Right cardiac atrium (tissue), 5 donors: ENCODE measurements around the gene SH3BP4. TPM values are rescaled to one million over a fixed set of nuclear protein-coding genes. Genes with fewer than 3 reads are reported as not detected.

Experiments used
- ATAC-seq, 2 donors: fragments of 200-7000 bp; cut with Tn5 transposase; one replicate each; pipeline versions ENCODE4 v1.8.0 to v1.9.1; 2020; ENCODE audit warnings: moderate library complexity in 2 of 2, mild to moderate bottlenecking in 1 of 2
- DNase-seq, 3 donors: peaks; one replicate each; pipeline ENCODE4 v3.0.0-alpha.2; 2020
- H3K27ac ChIP-seq: one replicate; pipeline ENCODE4 v1.5.1; 2013; ENCODE audit warnings: mild to moderate bottlenecking, low read length, control low read depth, moderate library complexity
- H3K27me3 ChIP-seq: one replicate; pipeline ENCODE4 v1.6.1; 2013; ENCODE audit not compliant: control insufficient read depth, insufficient read depth
- H3K4me1 ChIP-seq: one replicate; pipeline ENCODE4 v1.6.1; 2013; ENCODE audit warnings: low read length; ENCODE audit not compliant: control insufficient read depth, insufficient read depth
- H3K4me3 ChIP-seq: one replicate; pipeline ENCODE4 v1.5.1; 2013; ENCODE audit warnings: low read length, control low read depth
- H3K9me3 ChIP-seq: one replicate; pipeline ENCODE4 v1.6.1; 2013; ENCODE audit warnings: low read length; ENCODE audit not compliant: control insufficient read depth
- WGBS: extraction: QIAGEN DNeasy Blood & Tissue Kit; methylation state at CpG from one replicate; pipeline ENCODE4 v1.1.7; 2013; 5-methylcytosine and 5-hydroxymethylcytosine counted together
- intact Hi-C, 4 donors: fragments of 100-400 bp; cut with DNase I; formaldehyde crosslinking; loops; one replicate each; pipeline versions ENCODE4 v1.11.0 to v1.14.0; 2022 to 2023
- polyA plus RNA-seq: library from polyadenylated mRNA; stranded (reverse); fragments of 200-250 nt; gene quantifications from one replicate; pipeline ENCODE4 v1.2.3, GENCODE V29; 2013
- total RNA-seq, 4 donors: library from RNA; stranded (reverse); fragmentation: NEBNext Ultra II Directional; extraction: Animal tissue kit (Norgen Biotek cat#: 25700); gene quantifications; one replicate each; pipeline ENCODE4 v1.2.1, GENCODE V29; 2021
- donor health status: healthy with polysubstance abuse.
- donor health status: DM: no; HTN: yes; CAD: no.
- donor health status: DM: no; HTN: no; CAD: no.
- donor health status: DM: no; HTN: yes; CAD: no; lungs with severe emphysema.
- donor health status: DM: yes; HTN: yes; CAD: no.

The SH3BP4 gene
- total and polyA plus RNA-seq, 5 donors = 12.3 to 32.0 (median 19.9) TPM

- no peak overlapping the region for H3K4me3 ChIP-seq
- WGBS = 88% methylated on average over 11 of the region's 11 CpGs
- no peak for DNase-seq
- no peak overlapping the region for H3K27ac ChIP-seq
- H3K9me3 ChIP-seq = no peaks in the 10 kb centered on the region
- H3K4me1 ChIP-seq = peaks cover 17% of the 10 kb centered on the region
- H3K27me3 ChIP-seq = no peaks in the 10 kb centered on the region
- intact Hi-C loops = no loop called here
- no peak for ATAC-seq
Observed at GRCh38 chr2:234993541-234993981, 41.7 kb downstream of the SH3BP4 start.

DNA sequence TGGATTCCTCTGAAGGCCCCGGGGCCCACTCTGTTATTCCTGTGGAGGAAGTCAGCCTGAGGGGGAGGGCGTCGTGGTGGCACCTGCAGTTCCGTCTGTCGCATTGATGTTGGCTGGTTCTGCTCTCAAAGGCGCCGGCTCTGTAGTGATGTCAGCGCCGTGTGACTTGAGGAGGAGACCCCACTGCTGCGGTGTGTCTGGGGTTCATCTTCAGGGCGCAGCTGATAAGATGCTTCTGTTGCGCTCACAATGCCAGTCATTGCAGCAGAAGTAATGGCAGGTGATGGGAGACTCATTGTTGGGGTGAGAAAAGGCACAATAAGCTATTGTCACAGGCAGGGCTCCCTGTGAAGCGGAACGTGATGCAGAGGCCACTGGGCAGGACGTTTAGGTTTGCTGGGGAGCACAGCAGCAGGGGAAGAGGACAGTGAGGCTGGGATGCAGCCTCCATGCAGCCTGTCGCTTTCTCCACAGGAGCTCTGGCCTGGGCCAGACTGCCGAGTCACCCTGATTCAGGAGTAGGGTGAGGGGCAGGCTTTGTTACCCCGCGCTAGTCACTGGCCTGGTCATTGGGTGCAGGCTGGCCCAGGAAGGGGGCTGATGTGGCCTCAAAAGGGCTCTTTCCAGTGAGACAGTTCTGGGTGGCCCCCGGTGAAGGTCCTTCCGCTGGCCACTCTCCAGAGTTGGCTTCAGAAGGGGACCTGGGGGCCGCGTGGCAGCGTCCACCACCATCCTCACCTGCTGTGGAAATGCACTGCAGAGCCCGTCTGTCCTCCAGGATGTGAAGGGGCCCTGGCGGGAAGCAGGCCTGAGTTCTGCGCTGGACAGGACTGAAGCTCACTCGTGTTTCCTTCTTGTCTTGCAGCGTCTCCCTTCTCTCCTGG lies 42.9 kb downstream of the SH3BP4 start:
- Histone ChIP-seq H3K27ac (no peak overlapping the region), H3K4me1 (peaks cover 14% of the 10 kb centered on the region), H3K27me3 (no peaks in the 10 kb centered on the region), H3K9me3 (no peaks in the 10 kb centered on the region), H3K4me3 (no peak overlapping the region)
- ATAC-seq (no peak), DNase-seq (no peak)
- WGBS = 86% methylated on average over 29 of the region's 29 CpGs
- intact Hi-C loops = no loop called here

- no peaks in the 10 kb centered on the region for H3K27me3 ChIP-seq
- H3K27ac ChIP-seq = no peak overlapping the region
- WGBS = 83% methylated on average over 24 of the region's 24 CpGs
- peaks cover 14% of the 10 kb centered on the region for H3K4me1 ChIP-seq
- H3K4me3 ChIP-seq = no peak overlapping the region
- no peak for ATAC-seq
- intact Hi-C loops = no loop called here
- H3K9me3 ChIP-seq = no peaks in the 10 kb centered on the region
- no peak for DNase-seq
Observed at GRCh38 chr2:234995332-234996068, 43.7 kb downstream of the SH3BP4 start.

DNA sequence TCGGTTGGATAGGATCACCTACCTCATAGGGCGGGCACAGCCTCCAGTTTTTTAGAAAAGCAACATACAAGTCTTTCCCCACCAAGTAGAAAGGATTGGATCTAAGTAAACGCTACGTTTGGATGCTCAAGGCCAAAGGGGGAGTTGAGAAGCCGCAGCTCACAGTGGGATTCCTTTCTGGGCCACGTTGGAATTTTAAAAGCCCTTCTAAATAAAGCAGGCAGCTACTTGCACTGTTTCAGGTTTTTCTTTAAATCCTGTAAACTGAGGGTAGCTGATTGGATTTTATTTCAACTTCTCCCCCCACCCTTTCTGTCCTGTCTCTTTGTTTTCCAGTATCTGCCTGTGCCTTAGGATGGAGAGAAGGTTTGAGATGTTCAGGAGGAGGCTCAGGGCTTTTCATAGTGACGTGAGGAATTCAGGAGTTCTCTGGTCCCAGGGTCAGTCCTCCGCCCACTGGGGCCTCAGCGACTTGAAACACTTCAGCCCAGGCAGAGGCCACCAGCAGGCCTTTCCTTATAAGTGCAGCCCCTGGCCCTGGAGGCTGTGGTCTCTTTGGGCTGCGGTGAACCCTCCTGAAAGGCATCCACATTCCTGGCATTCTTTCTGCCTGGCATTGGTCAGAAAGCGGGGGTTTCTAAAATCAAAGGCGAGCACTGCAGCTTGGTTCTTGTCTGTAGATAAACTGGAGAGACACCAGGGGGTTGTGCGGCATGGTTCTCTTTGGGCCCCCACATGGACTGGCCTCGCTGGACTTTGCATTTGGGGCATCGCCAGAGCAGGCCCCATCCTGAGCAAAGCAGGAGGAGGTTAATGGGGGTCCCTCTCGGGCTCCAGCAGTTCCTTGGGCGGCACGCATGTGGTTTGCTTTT lies 44.5 kb downstream of the SH3BP4 start:
- intact Hi-C loops = no loop called here
- H3K9me3 ChIP-seq = no peaks in the 10 kb centered on the region
- H3K27ac ChIP-seq = no peak overlapping the region
- peaks cover 19% of the 10 kb centered on the region for H3K4me1 ChIP-seq
- ATAC-seq (no peak), DNase-seq (peak in 1 of 3 donors; percentile 55)
- no peaks in the 10 kb centered on the region for H3K27me3 ChIP-seq
- no peak overlapping the region for H3K4me3 ChIP-seq
- WGBS = 71% methylated on average over 18 of the region's 18 CpGs

- Histone ChIP-seq H3K9me3 (no peaks in the 10 kb centered on the region), H3K27me3 (no peaks in the 10 kb centered on the region), H3K27ac (no peak overlapping the region), H3K4me1 (peaks cover 16% of the 10 kb centered on the region), H3K4me3 (no peak overlapping the region)
- DNase-seq = peak in 1 of 3 donors; percentile 43
- 79% methylated on average over 13 of the region's 13 CpGs for WGBS
- intact Hi-C loops = no loop called here
- no peak for ATAC-seq
Observed at GRCh38 chr2:234996941-234997270, 45.1 kb downstream of the SH3BP4 start.

DNA sequence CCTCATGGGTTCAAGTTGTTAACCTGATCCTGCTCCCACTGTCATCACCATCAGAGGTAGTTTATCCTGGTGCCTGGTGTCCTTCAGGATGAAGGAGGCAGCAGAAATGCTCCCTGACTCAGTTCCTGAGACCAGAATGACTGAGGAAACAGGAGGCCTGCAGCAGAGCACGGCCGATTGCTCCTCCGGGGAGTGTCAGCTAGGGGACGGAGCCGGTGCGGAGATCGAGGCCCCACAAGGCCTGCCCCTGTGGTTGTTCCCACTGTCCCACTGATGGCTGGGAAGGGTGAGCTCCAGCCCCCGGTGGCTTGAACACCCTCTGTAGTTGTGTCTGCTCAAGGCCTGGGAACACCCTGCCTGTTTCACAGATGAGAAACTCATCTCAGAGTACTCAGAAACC lies 45.6 kb downstream of the SH3BP4 start:
- no peaks in the 10 kb centered on the region for H3K9me3 ChIP-seq
- intact Hi-C loops = no loop called here
- H3K27ac ChIP-seq = no peak overlapping the region
- peak in 1 of 3 donors; percentile 45 for DNase-seq
- H3K4me3 ChIP-seq = no peak overlapping the region
- 85% methylated on average over 8 of the region's 8 CpGs for WGBS
- ATAC-seq = no peak
- no peaks in the 10 kb centered on the region for H3K27me3 ChIP-seq
- peaks cover 11% of the 10 kb centered on the region for H3K4me1 ChIP-seq

DNA sequence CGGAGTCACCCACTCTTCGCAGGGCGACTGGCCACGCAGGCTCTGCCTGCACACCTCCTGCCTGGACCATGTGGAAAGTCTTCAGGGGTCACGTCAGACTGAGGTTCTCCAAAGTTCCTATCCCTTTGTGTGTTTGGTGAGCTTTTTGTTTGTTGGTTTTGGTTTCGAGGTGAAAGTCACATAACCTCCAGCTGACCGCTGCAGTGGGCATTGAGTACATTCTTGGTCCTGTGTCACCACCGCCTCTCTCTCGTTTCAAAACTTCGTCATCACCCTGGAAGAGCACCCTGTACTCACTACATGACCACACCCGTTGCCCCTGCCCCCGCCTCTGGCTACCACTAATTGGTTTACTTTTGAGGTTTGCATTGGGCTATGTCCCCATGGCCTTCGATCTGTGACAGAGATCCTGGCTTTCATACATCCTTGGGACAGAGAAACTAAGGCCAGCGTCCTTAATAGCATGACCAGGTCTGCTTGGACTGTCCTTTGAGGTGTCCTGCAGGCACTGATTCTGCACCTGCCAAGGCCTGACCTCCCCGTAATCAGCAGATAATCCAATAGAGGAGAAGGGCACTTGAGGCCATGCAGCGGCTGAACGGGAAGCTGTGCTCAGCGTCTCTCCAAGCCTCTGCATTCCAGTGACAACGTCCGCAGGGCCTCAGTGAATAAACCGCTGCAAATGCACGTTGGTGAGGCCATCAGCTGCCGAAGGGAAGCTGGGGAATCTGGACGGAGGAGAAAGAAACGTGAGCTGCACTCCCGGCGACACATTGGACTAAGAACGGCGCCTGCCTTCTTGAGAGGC lies 46.8 kb downstream of the SH3BP4 start:
- DNase-seq (peak in 1 of 3 donors; percentile 51), ATAC-seq (no peak)
- Histone ChIP-seq H3K4me1 (peaks cover 10% of the 10 kb centered on the region), H3K4me3 (no peak overlapping the region), H3K27ac (no peak overlapping the region), H3K9me3 (no peaks in the 10 kb centered on the region), H3K27me3 (no peaks in the 10 kb centered on the region)
- 76% methylated on average over 29 of the region's 29 CpGs for WGBS
- intact Hi-C loops = no loop called here

DNA sequence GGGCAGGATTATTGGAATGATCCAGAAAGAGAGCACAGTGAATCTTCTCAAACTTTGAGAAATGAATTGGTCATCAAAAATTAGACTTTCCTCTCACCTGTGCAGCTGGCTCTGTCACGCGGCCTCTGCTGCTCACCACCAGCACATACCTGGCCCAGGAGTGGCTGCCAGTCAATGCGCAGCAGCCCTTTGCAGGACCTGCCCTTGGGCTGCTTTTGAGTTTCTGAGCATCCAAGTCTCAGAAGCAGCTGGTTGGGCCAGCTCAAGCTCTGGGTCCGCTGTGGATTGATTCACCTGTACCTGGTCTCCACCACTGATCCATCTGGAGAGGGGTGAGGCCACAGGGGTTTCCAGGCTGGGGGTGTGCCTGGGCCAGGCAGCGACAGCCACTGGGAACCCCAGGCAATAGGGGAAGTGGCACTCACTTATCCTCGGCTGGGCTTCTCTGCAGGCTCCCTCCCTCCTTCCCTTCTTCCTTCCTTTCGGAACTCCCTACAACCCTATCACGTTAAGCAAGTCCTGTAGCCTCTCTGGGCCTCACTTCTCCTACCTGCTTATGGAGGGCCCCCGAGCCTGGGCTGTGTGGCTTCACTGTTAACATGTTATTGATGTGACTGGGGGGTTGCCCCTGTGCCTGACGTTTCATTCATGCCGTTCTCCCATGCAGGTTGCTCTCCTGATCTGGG lies 48.1 kb downstream of the SH3BP4 start:
- H3K27ac ChIP-seq = no peak overlapping the region
- intact Hi-C loops = no loop called here

DNA sequence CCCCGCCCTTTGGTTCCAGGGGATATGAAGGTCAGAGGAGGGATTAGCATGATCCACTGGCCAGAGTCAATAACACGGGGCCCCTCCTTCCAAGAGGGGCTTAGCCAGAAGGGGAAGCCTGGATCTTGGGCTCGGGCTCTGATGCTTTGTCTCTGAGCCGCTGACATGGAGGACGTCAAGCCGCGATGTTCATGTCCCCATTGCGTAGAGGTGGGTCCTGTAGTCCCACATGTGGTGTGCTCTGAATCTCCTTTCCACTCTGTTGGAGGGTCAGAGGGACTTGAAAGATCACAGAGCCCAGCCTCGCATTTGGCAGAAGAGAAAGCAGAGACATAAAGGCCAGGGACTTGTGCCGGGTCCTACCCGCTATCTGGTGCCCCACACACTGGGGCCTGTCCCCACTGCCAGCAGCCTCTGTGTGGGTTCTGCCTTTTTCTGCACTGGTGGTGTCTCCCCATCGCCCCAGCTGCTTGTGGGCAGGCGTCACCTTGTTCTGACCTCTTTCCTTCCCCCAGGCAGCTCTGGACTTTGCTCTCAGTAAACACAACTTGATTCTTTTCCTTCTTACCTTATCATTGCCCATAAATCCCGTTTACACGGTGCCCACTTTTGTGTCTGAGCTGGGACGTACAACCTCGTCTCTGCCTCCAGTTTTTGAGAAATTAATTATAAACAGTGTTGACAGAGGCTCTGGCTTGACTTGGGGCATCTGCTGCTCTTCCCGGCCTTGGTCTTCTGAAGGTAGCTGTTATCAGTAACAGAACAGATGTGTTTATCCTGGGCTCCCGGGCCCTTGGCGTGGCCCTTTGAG lies 48.8 kb downstream of the SH3BP4 start:
- Histone ChIP-seq H3K27me3 (no peaks in the 10 kb centered on the region), H3K27ac (no peak overlapping the region), H3K4me1 (peaks cover 6% of the 10 kb centered on the region), H3K9me3 (no peaks in the 10 kb centered on the region), H3K4me3 (no peak overlapping the region)
- 68% methylated on average over 20 of the region's 20 CpGs for WGBS
- DNase-seq (no peak), ATAC-seq (peak in 1 of 2 donors; percentile 22)
- intact Hi-C loops = no loop called here

More for the DNA sequence above, 48.1 kb downstream of the SH3BP4 start:
- H3K9me3 ChIP-seq = no peaks in the 10 kb centered on the region
- WGBS = 83% methylated on average over 11 of the region's 11 CpGs
- no peaks in the 10 kb centered on the region for H3K27me3 ChIP-seq
- no peak overlapping the region for H3K4me3 ChIP-seq
- DNase-seq (no peak), ATAC-seq (no peak)
- peaks cover 4% of the 10 kb centered on the region for H3K4me1 ChIP-seq
